ENCODE measurements around the gene GPR173. TPM values are rescaled to one million over a fixed set of nuclear protein-coding genes. Genes with fewer than 3 reads are reported as not detected.

The GPR173 gene, protein sequence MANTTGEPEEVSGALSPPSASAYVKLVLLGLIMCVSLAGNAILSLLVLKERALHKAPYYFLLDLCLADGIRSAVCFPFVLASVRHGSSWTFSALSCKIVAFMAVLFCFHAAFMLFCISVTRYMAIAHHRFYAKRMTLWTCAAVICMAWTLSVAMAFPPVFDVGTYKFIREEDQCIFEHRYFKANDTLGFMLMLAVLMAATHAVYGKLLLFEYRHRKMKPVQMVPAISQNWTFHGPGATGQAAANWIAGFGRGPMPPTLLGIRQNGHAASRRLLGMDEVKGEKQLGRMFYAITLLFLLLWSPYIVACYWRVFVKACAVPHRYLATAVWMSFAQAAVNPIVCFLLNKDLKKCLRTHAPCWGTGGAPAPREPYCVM
- total RNA-seq: under 1 TPM in 2 of 4 donors, not detected in 2; 0.57 to 0.67 TPM

DNA sequence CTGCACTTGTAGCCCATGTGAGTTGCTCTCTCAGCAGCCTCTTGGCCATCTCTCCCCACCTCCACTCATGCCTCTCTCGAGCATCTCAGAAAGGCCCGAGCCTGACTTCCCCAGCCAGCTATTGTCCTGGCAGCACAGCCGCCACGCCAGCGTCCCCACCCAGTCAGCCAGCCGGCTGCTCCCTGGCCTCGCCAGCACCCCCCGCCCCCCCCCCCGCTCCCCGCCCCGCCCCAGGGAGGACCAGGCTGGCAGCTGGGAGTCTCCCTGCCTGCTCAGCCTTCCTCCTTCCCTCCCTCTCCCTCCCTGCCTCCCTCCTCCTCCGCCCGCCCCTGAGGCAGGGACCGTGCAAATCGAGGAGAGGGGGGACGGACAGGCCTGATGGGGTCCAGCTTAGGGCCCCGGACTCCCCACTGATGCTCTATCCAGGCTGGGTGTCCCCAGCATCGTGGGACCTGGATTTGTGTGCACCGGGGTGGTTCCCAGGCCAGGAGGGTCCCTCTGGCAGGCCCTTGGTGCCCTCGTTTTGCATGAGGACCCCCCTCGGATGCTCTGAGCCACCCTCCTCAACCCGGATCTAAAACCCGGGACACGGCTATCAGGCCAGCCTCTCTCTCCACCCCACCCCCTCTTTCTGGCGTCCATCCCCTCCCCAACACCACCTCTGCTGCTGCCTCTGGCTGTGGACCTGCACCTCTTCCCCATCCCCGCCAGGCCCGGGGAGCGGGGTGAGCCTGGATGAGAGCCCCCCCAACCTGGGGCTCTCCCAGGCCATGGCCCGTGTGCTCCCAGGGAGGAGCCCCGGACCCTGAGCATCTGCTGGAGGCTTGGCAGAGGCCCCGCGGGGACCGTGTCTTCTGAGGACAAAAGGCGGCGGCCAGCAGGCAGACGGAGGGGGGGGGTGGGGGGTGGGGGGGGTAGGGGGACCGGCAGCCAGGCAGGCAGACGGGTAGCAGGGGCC is at the start of gene GPR173:
GPR173 (plus strand) TSS at position 621 of the 958 bp plus-strand sequence. CDS start 27,833 bp downstream, outside the sequence.
- Histone ChIP-seq H3K27ac (no peak within 1 kb of the TSS), H3K4me1 (no peaks in the 10 kb centered on the region), H3K9me3 (no peaks in the 10 kb centered on the region), H3K36me3 (no peaks in the 10 kb centered on the region), H3K4me3 (peak within 1 kb of the TSS; percentile 17 to 41 (median 32)), H3K27me3 (no peaks in the 10 kb centered on the region)
- peak in 1 of 3 donors; percentile 56 for DNase-seq
- TF ChIP-seq POLR2A (IDR thresholded peaks at IDR 0.05): no peak
- TF ChIP-seq, protein P1, sequence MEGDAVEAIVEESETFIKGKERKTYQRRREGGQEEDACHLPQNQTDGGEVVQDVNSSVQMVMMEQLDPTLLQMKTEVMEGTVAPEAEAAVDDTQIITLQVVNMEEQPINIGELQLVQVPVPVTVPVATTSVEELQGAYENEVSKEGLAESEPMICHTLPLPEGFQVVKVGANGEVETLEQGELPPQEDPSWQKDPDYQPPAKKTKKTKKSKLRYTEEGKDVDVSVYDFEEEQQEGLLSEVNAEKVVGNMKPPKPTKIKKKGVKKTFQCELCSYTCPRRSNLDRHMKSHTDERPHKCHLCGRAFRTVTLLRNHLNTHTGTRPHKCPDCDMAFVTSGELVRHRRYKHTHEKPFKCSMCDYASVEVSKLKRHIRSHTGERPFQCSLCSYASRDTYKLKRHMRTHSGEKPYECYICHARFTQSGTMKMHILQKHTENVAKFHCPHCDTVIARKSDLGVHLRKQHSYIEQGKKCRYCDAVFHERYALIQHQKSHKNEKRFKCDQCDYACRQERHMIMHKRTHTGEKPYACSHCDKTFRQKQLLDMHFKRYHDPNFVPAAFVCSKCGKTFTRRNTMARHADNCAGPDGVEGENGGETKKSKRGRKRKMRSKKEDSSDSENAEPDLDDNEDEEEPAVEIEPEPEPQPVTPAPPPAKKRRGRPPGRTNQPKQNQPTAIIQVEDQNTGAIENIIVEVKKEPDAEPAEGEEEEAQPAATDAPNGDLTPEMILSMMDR (IDR thresholded peaks at IDR 0.05): no peak

DNA sequence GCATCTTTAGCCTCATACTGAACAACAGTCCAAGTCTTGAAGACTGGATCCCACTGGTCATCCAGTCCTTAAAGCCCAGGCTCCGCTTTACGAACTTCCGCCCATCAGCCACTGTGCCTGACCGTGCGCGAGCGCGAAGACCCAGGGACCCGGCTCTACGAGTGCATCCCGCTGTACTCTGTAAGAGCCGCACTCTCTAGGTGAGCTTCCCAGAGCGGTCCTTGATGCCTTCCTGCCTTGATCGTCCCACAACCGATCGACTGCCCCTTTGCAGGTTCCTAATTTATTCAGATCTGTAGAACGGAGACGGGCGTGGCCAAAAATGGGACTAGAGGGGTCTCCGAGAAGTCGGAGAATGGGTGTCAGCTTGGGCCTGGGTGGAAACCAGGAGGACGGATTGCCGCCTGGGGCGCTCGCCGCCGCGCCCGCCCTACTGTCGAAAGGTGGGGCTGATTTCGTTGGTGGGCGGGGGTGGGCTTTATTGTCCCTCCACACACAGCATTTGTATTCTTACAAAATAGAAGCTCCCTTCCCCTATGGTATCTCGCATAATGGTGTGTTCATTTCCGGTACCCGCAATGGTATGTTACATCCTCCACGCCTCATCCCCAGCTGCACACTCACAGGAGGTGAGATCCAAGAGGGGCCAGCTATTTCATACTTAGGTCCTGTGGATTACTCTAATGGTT is 48.0 kb upstream of the GPR173 start:
- Histone ChIP-seq H3K27me3 (no peaks in the 10 kb centered on the region), H3K27ac (no peak overlapping the region), H3K4me1 (no peaks in the 10 kb centered on the region), H3K9me3 (no peaks in the 10 kb centered on the region), H3K36me3 (no peaks in the 10 kb centered on the region), H3K4me3 (no peak overlapping the region)
- no peak for DNase-seq
- TF ChIP-seq POLR2A (IDR thresholded peaks at IDR 0.05): no peak
- TF ChIP-seq, protein P1 (IDR thresholded peaks at IDR 0.05): no peak

DNA sequence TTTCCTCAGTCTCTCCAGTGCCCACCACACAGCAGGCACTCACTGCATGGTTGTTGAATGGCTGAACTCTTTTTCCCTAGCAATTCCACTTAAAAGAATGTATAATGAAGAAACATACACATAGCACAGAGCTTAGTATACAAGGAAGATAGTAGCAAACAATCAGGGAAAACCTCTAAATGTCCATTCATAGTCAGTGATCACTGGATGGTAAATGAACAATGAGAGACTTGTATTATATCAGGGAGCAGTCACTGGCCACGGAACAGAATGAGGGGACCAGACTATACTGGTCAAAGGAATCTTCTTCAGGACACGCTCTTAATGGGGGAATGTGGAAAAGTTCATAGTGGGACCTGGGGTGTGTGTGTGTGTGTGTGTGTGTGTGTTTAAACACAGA is 46.6 kb upstream of the GPR173 start:
- H3K27me3 ChIP-seq: no peaks in the 10 kb centered on the region
- H3K9me3 ChIP-seq: no peaks in the 10 kb centered on the region
- no peak overlapping the region for H3K4me3 ChIP-seq
- no peak for TF ChIP-seq POLR2A (IDR thresholded peaks at IDR 0.05)
- TF ChIP-seq, protein P1 (IDR thresholded peaks at IDR 0.05): no peak
- H3K4me1 ChIP-seq: no peaks in the 10 kb centered on the region
- H3K36me3 ChIP-seq: no peaks in the 10 kb centered on the region
- no peak overlapping the region for H3K27ac ChIP-seq
- no peak for DNase-seq

DNA sequence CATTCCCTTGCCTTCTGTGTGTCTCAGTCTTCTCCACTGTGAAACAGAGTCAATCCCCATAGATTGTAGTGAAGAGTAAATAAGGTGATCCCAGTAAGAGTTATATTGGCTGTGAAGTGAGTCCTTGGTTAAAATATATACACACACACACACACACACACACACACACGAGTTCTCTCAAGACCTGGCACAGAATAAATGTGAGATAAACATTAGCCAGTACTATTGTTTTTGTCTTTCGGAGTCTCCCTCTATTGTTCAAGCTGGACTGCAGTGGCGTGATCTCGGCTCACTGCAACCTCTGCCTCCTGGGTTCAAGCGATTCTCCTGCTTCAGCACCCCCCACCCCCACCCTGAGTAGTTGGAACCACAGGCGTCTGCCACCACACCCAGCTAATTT is 45.5 kb upstream of the GPR173 start:
- no peaks in the 10 kb centered on the region for H3K27me3 ChIP-seq

More for the DNA sequence above, 45.5 kb upstream of the GPR173 start:
- no peaks in the 10 kb centered on the region for H3K4me1 ChIP-seq
- H3K4me3 ChIP-seq: no peak overlapping the region
- peaks cover 0 to 3% (median 0%) of the 10 kb centered on the region in 4 donors for H3K9me3 ChIP-seq
- no peaks in the 10 kb centered on the region for H3K36me3 ChIP-seq
- no peak overlapping the region for H3K27ac ChIP-seq
- TF ChIP-seq, protein P1 (IDR thresholded peaks at IDR 0.05): no peak
- TF ChIP-seq POLR2A (IDR thresholded peaks at IDR 0.05): no peak
- no peak for DNase-seq
